Hepatocyte (in vitro differentiated cells): ENCODE data around the gene IRAG1.

Source experiments
- CTCF ChIP-seq: fragments of 200-600 bp; sonication (generic); IDR thresholded peaks from 2 replicates; pipeline ENCODE4 v1.5.1; 2016; ENCODE audit warnings: antibody characterized with exemption, mild to moderate bottlenecking; ENCODE audit not compliant: poor library complexity
- EZH2 ChIP-seq: fragments of 200-600 bp; sonication (generic); IDR thresholded peaks from 2 replicates; pipeline ENCODE4 v1.6.1; 2016; ENCODE audit warnings: antibody characterized with exemption, mild to moderate bottlenecking, borderline replicate concordance
- EZH2phosphoT487 ChIP-seq: fragments of 200-600 bp; sonication (generic); IDR thresholded peaks from one replicate; pipeline ENCODE4 v1.6.1; 2018; ENCODE audit warnings: antibody characterized with exemption, mild to moderate bottlenecking, low read depth, moderate library complexity; ENCODE audit not compliant: unreplicated experiment, severe bottlenecking

DNA sequence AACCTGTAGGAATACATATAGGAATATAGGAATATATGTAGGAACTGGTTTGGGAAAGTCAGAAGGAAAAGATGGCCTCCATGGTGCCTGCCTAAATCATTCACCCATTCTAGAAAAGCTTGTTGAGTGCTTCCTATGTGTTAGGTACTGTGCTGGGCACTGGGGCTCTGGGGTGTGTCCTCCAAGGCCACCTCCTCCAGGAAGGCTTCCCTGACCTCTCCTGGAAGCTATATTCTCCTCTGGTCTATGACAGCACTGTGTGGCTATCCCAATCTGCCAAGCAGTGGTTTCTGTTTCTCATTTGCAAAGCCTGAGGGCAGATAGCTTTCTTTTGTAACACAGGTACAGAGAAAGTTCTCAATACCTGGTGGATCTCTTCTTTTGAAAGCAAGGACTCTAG lies 30.2 kb downstream of the IRAG1 start:
- no peak for TF ChIP-seq EZH2
- no peak for TF ChIP-seq CTCF
- TF ChIP-seq EZH2phosphoT487, result no peak
